Effector CD8-positive, alpha-beta T cell (primary cell): ENCODE data around the gene CLSTN3.
A peak's percentile ranks its signal among the peaks of the same experiment; 100 is the strongest.

Experiments
- DNase-seq: peaks from one replicate; lab custom pipeline; 2025; lab: John Stamatoyannopoulos, UW

CLSTN3 gene

DNA sequence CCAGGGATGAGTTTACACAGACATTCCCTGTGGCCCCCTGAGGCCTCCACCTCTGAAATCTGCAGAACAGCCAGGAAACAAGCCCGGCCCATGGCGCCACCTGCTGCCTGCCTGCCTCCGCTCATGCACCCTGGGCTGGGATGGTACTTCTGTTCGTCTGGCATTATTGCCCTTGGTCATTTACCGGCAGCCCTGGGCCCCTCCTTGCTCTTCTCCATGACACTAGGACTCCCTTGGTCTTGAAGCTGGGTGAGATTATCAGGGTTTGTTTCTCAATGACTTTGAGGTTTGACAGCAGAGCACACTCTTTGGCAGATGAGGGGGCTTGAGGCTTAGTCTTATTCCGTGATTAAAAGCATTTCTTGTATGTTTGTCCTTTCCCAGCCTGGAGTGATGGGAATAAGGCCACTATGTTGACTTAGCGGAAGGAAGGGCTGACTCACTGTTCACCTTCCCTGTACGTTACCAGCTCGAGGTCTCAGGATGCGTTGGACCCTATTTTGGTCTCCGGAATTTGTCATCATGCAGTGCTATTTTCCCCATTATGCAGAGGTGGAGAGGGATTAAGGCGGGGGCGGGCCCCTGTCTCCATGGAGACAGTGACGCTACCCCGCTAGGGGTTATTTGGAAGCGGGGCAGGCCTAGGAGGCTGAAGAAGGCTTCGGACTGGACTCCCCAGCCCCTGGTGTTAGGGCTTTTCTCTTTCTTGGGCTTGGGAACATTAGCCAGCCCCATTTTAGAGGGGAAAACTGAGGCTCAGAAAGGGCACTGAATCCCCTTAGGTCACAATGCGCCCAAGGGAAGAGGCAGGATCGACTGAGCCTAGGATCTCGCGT is 58.6 kb downstream of the CLSTN3 start:
- DNase-seq, result peak; percentile 36

DNA sequence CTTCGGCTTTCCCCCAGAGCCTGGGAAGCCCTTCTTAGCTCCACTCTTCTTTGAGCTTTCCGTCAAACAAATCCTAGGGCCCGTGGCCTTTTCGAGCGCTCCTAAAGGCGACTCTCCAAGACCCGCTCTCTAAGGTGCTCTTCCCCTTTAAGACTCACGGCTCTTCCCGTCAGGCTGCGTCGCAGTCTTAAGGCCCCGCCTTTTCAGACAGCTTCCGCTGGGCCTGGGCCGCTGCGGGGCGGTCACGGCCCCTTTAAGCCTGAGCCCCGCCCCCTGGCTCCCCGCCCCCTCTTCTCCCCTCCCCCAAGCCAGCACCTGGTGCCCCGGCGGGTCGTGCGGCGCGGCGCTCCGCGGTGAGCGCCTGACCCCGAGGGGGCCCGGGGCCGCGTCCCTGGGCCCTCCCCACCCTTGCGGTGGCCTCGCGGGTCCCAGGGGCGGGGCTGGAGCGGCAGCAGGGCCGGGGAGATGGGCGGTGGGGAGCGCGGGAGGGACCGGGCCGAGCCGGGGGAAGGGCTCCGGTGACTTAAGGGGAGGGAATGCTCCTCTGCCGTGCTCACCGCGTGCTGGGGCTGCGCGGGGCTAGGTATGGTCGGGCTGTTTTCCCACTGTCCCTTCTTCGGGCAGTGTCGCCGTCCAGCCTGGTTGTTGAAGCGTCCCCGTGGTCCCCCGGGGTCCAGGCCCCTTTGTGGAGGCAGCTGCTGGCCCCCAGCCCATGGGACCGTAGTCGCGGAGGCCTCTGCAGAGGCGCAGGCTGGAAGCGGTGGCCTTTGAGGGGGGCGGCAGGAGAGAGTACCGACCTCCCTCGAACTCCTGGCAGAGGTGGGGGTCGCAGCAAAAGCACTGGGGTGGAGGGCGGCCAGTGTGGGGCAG is 59.5 kb downstream of the CLSTN3 start, which contains the start of gene PEX5:
TSS of gene PEX5 (plus strand) at position 289 of the 870 bp plus-strand sequence. CDS start 692 bp downstream, outside the sequence.
- peak; percentile 71 for DNase-seq

DNA sequence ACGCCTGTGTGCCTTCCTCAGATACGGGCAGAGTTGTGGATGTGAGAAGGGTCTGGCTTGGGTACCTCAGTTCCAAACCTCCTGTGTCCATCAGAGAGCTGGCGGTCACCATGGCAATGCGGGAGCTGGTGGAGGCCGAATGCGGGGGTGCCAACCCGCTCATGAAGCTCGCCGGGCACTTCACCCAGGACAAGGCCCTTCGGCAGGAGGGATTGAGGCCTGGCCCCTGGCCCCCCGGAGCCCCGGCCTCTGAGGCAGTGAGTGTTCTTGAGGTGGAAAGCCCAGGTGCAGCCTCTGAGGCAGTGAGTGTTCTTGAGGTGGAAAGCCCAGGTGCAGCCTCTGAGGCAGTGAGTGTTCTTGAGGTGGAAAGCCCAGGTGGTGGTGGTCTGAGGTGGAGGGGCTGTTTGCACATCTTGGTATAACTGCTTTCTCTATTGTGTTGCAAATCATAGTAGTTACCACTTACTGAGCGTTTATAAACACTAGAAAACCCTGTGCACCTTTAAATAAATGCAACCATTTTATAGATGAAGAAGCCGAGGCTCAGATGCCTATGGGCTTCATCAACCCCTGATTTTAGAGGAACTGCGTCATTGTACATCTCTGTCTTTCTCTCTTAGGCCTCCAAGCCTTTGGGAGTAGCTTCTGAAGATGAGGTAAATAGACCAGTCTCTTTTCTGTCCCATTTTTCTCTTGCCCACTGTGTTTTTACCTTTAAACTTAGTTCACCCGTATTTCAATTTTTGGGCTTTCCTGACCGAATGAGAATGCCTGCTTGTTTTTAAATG is 60.3 kb downstream of the CLSTN3 start:
- DNase-seq, result no peak

DNA sequence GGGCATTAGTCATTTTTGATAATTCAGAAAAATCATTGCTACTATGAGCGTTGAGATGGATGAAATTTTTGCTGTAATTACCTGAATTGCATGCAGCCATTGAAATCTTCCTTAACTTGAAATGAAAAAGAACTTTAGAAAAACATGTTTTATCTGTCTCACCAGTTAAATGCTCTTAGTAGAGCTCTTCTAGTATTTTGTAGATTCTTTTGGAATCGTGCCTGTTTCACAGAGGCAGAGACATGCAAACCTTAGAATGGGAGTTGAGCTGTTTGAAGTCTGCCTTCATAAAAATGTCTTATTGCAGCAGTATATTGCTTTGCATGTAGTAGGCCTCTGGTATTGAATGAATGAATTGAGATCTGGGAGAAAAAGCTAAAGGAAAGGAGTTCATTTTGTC is 63.5 kb downstream of the CLSTN3 start:
- DNase-seq, result no peak

DNA sequence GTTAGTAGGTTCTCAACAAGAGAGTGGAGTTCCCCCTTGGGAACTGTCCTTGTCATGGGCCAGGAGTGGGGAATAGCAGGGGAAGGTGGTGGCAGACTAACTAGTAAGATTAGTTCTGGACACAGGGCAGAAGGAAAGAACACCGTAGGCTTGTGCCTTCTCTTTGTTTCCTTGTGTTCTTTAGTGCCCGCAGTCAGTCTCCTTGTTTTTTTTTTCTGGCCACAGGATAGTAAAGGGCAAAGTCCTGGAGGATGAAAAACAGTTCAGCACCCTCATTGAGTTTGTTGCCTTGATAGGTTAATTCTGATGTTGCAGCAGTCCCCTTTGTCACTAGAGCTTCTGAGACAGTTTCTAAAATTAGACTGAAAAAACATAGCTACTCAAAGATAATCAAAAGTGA is 67.7 kb downstream of the CLSTN3 start:
- no peak for DNase-seq

DNA sequence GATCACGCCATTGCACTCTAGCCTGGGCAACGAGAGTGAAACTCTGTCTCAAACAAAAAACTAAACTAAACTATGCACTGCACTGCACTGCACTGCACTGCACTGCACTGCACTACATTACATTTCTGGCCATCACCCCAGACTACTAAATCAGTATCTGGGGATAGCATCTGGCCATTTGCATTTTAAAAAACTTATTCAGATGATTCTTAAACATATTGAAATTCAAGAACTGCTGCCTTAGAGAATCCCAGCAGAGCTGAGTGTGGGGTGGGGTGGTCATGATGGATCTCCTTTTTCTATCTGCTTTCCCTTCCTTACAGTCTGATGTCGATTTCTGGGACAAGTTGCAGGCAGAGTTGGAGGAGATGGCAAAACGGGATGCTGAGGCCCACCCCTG is 72.9 kb downstream of the CLSTN3 start:
- DNase-seq, result no peak

DNA sequence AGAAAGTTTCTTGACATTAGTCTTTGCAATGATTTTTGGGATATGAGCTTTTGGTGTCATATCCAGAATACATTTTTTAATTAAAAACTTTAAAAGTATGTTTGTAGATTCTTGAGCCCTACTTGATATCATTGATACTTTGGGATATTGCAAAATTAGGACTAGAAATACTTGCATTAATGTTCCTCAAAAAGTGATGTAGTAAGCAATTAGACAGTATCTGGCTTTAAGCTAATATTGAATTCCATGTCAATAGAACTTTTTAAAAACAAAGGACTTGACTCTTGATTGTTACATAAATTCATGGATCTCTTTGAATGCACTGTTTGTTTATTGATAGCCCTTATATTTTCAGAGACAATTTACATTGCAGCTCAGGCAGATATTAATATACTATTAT is 74.9 kb downstream of the CLSTN3 start:
- DNase-seq, result no peak

DNA sequence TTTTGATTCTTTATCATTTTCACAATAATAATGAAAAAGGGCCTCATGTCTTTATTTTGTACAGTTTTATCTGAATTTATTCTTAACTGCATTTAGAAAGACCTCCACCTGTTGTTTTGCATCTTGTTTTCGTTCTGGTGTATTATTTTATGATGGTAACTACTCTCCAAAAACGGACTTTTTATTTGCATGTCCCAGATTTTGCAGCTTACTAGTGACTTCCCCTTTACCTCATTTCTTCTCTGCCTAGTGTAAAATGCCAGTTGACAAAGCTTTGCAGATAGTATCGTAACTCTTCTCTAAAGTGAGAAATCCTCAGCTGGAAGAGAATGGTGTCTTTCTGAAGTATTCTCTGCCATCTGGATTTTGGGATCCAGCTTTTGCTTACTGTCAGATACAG is 76.5 kb downstream of the CLSTN3 start:
- no peak for DNase-seq

DNA sequence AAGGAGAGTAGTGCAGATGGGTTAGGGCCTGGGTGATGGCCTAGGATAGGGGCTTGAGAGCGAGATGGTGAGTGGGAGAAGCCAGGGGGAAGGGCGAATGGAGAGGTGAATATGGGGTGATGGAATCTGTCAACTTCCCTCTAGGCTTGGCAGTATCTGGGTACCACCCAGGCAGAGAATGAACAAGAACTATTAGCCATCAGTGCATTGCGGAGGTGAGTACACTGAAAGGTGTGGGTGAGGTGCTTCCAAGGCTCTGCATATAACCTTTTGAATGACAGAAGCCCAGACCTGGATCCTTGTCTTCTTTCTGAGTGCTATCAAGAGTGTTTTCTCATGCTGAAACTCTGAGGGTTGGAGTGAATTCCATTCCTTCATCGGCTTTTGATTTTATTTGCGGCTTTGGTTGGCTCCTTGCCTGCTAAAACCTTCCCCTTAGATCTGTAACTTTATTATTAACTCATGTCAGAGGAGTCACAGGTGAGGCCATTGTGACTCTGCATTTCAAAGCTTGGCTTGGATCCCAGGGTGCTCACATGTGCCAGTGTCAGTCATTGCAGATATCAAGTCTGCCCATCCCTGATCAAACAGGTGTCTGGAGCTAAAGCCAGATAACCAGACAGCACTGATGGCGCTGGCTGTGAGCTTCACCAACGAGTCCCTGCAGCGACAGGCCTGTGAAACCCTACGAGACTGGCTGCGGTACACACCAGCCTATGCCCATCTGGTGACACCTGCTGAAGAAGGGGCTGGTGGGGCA is 77.9 kb downstream of the CLSTN3 start:
- no peak for DNase-seq
